GM10266 (cell line): ENCODE measurements around the gene CYB5B.

Experiments used
- DNase-seq: peaks from one replicate; pipeline ENCODE4 v3.0.0; 2012; ENCODE audit errors: extremely low spot score
- CTCF ChIP-seq: IDR thresholded peaks from 2 replicates; pipeline ENCODE4 v1.5.1; 2012; ENCODE audit warnings: mild to moderate bottlenecking, low read depth; ENCODE audit not compliant: control insufficient read depth, insufficient read depth; ENCODE audit errors: missing control alignments

The CYB5B gene

GRCh38 chr16:69410219-69410990, 14.0 kb upstream of the CYB5B start:
- no peak for DNase-seq

GRCh38 chr16:69411064-69411985, 13.1 kb upstream of the CYB5B start:
- DNase-seq, result no peak
- no peak for TF ChIP-seq CTCF

More at GRCh38 chr16:69410219-69410990, 14.0 kb upstream of the CYB5B start:
- TF ChIP-seq CTCF, result no peak

DNA sequence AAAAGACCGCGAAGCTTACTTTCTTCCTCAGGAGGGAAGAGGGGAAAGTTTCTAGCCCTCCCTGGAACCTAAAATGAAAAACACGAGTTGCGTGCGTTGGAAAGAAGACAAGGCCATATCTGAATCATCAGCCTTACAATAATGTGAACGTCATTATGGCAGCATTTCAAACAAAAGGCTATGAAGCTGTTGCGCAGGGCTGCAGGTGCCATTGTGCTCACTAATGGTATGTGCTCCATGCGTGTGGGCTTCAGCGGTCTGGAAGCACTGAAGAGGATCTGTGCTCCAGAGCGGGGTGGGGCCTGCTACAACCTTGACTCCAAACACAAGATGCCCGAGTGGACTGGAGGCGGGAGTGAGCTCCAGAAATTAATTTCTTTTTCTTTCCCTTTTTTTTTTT, 12.1 kb upstream of the CYB5B start:
- no peak for TF ChIP-seq CTCF

GRCh38 chr16:69413045-69413664, 11.3 kb upstream of the CYB5B start:
- no peak for TF ChIP-seq CTCF

More for the DNA sequence above, 12.1 kb upstream of the CYB5B start:
- DNase-seq, result no peak

DNA sequence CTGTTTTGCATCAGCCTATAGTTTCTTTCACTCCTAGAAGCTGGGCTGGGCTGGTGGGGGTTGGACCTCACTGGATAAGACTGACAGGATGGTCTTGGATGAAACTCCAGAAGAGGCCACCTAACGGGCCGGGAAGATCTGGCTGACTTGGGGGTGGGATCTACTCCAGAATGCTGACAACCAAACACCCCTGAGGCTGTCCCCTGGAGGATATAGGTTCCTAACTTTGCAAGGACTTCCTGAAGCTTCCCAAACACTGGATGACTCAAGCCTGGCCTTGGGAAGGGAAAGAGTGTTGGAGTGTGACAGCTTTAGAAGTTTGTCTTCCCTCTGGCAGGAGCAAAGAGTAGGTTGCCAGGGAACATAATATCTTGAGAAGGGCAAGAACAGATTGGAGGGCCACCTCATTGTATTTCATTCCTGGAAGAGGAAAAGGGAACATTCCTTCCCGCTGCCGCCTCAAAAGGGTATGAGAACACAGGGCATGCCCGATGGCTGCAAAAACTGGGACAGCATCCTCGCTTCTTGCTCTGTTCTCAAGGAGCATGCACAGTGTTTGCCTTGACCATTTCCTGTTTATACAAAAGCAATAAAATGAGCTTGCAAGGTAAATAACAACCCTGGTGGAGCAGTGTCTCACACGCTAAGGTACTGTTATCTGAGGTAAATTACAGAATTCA, 6.8 kb upstream of the CYB5B start:
- DNase-seq, result no peak
- no peak for TF ChIP-seq CTCF

More at GRCh38 chr16:69413045-69413664, 11.3 kb upstream of the CYB5B start:
- DNase-seq, result no peak

DNA sequence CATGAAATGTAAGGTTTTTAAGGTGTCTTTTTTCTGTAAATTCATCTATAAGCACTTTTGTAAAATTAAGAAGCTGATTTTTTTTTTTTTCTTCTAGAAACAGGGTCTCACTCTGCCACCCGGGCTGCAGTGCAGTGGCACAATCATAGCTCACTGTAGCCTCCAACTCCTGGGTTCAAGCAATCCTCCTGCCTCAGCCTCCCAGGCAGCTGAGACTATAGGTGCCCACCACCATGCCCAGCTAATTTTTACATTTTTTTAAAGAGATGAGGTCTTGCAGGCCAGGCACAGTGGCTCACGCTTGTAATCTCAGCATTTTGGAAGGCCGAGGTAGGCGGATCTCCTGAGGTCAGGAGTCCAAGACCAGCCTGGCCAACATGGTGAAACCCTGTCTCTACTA, 4.5 kb upstream of the CYB5B start:
- no peak for DNase-seq
- no peak for TF ChIP-seq CTCF
